ENCODE measurements around the gene RNF123. TPM values are rescaled to one million over a fixed set of nuclear protein-coding genes. Genes with fewer than 3 reads are reported as not detected.

The RNF123 gene
- total RNA-seq, 1 experiment from 2014 or later: 23.1 TPM

GRCh38 chr3:49709852-49710251 is 20.5 kb downstream of the RNF123 start:
- DNase-seq (ENCODE audit: low read depth, low spot score) (no peak), ATAC-seq (no peak)
- H3K27me3 ChIP-seq (ENCODE audit: control insufficient read depth, insufficient read depth, low read length): no peaks in the 10 kb centered on the region
- H3K27ac ChIP-seq (ENCODE audit: low read length): no peak overlapping the region
- POLR2A ChIA-PET: no interaction called here
- CTCF ChIA-PET: no interaction called here
- in situ Hi-C loops (cut with HindIII; ENCODE audit: low pct_unique_long_range_greater_than_20kb, low sequenced_read_pairs): no loop called here
- H3K36me3 ChIP-seq (ENCODE audit: control insufficient read depth, insufficient read depth, low read length): no peaks in the 10 kb centered on the region
- no peaks in the 10 kb centered on the region for H3K4me1 ChIP-seq (ENCODE audit: control insufficient read depth, insufficient read depth, low read length)
- no TSS peak for BruUV-seq (replicated peaks)
- TF ChIP-seq SIN3A (IDR thresholded peaks at IDR 0.05; ENCODE audit: borderline replicate concordance, insufficient read depth, low read depth, low read length) (no peak), POLR2AphosphoS5 (IDR thresholded peaks at IDR 0.05; ENCODE audit: low read depth, low read length) (no peak), TCF7L2 (IDR thresholded peaks at IDR 0.05; ENCODE audit: low read depth, low read length) (no peak), REST (IDR thresholded peaks at IDR 0.05; ENCODE audit: insufficient read depth in 1 of 2, low read depth in 2 of 2, low read length in 1 of 2) (no peak)
- TF ChIP-seq, protein P1, sequence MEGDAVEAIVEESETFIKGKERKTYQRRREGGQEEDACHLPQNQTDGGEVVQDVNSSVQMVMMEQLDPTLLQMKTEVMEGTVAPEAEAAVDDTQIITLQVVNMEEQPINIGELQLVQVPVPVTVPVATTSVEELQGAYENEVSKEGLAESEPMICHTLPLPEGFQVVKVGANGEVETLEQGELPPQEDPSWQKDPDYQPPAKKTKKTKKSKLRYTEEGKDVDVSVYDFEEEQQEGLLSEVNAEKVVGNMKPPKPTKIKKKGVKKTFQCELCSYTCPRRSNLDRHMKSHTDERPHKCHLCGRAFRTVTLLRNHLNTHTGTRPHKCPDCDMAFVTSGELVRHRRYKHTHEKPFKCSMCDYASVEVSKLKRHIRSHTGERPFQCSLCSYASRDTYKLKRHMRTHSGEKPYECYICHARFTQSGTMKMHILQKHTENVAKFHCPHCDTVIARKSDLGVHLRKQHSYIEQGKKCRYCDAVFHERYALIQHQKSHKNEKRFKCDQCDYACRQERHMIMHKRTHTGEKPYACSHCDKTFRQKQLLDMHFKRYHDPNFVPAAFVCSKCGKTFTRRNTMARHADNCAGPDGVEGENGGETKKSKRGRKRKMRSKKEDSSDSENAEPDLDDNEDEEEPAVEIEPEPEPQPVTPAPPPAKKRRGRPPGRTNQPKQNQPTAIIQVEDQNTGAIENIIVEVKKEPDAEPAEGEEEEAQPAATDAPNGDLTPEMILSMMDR (IDR thresholded peaks at IDR 0.05): no peak
- intact Hi-C loops (cut with micrococcal nuclease; ENCODE audit: unreplicated experiment): no loop called here
- no peaks in the 10 kb centered on the region for H3K9me3 ChIP-seq (ENCODE audit: control insufficient read depth, insufficient read depth, low read depth, low read length)
- no peak overlapping the region for H3K4me3 ChIP-seq (ENCODE audit: low read depth in 2 of 2, low read length in 2 of 2)

DNA sequence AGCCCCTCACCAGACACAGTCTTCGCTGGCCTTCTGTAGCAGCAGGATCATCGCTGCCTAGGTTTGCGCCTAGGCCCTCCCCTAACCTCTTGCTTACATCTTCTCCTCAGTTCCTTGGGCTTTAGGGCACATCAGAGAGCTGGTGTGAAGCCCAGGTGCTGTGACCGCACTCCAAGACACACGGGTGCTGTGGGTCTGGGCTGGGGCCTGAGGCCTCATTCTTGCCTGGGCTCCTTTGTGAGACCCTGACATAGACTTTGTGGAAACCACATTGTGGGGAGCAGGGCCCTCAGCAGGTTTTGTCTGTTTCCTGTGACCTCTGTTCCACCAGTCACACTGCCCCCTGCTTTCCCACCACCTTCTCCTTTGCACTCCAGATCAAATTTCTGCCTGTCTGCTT is 22.1 kb downstream of the RNF123 start:
- BruUV-seq (replicated peaks): no TSS peak
- TF ChIP-seq TCF7L2 (IDR thresholded peaks at IDR 0.05; ENCODE audit: low read depth, low read length) (no peak), POLR2AphosphoS5 (IDR thresholded peaks at IDR 0.05; ENCODE audit: low read depth, low read length) (no peak), REST (IDR thresholded peaks at IDR 0.05; ENCODE audit: insufficient read depth in 1 of 2, low read depth in 2 of 2, low read length in 1 of 2) (no peak), SIN3A (IDR thresholded peaks at IDR 0.05; ENCODE audit: borderline replicate concordance, insufficient read depth, low read depth, low read length) (no peak)
- TF ChIP-seq, protein P1 (IDR thresholded peaks at IDR 0.05): no peak
- Histone ChIP-seq H3K9me3 (ENCODE audit: control insufficient read depth, insufficient read depth, low read depth, low read length) (no peaks in the 10 kb centered on the region), H3K27me3 (ENCODE audit: control insufficient read depth, insufficient read depth, low read length) (no peaks in the 10 kb centered on the region), H3K4me1 (ENCODE audit: control insufficient read depth, insufficient read depth, low read length) (no peaks in the 10 kb centered on the region), H3K4me3 (ENCODE audit: low read depth in 2 of 2, low read length in 2 of 2) (no peak overlapping the region), H3K27ac (ENCODE audit: low read length) (no peak overlapping the region), H3K36me3 (ENCODE audit: control insufficient read depth, insufficient read depth, low read length) (no peaks in the 10 kb centered on the region)
- ChIA-PET CTCF (no interaction called here), POLR2A (no interaction called here)
- DNase-seq (ENCODE audit: low read depth, low spot score) (no peak), ATAC-seq (no peak)
- in situ Hi-C loops (cut with HindIII; ENCODE audit: low pct_unique_long_range_greater_than_20kb, low sequenced_read_pairs): no loop called here
- intact Hi-C loops (cut with micrococcal nuclease; ENCODE audit: unreplicated experiment): no loop called here

Measured in Panc1 (cell line).